GM13976 (cell line): ENCODE results near the gene PDS5A.
"Not testable (repeated sequence)": the region's sequence is repeated elsewhere in the genome, so short reads cannot be mapped to it uniquely, and the experiment has no call there.

Source experiments
- DNase-seq: peaks from one replicate; pipeline ENCODE4 v3.0.0; 2012; ENCODE audit warnings: low spot score
- CTCF ChIP-seq: IDR thresholded peaks from 2 replicates; pipeline ENCODE4 v1.5.1; 2012; ENCODE audit warnings: borderline replicate concordance, mild to moderate bottlenecking; ENCODE audit not compliant: insufficient read depth; ENCODE audit errors: extremely low read depth, missing control alignments, control extremely low read depth
- in situ Hi-C: fragments of 300-500 bp; cut with MboI; formaldehyde crosslinking; loops from one replicate; pipeline ENCODE4 v1.12.0; 2022; ENCODE audit warnings: low sequenced_read_pairs, mixed read lengths, inconsistent platforms; ENCODE audit not compliant: unreplicated experiment

Gene PDS5A

GRCh38 chr4:39998659-39999345, 21.1 kb upstream of the PDS5A start:
- in situ Hi-C loops: no loop called here
- TF ChIP-seq CTCF: no peak
- DNase-seq: no peak

GRCh38 chr4:39996811-39997210, 19.1 kb upstream of the PDS5A start:
- TF ChIP-seq CTCF: no peak
- no peak for DNase-seq
- in situ Hi-C loops: no loop called here

GRCh38 chr4:39994406-39994805, 16.7 kb upstream of the PDS5A start:
- TF ChIP-seq CTCF: no peak
- in situ Hi-C loops: no loop called here
- no peak for DNase-seq

- DNase-seq, in situ Hi-C loops: not testable (repeated sequence)
Observed at GRCh38 chr4:39989381-39989780, 11.7 kb upstream of the PDS5A start.

GRCh38 chr4:39987485-39987884, 9.8 kb upstream of the PDS5A start:
- in situ Hi-C loops: no loop called here
- DNase-seq: no peak
- TF ChIP-seq CTCF: no peak

GRCh38 chr4:39978904-39979303, 1.2 kb upstream of the PDS5A start:
- DNase-seq: no peak
- in situ Hi-C loops: loop anchor here (10.0 kb wide), 2 partner anchors 284 to 504 kb away; partner anchors contain the start of gene UBE2K
- no peak for TF ChIP-seq CTCF

- in situ Hi-C loops: loop anchor here (10.0 kb wide), 2 partner anchors 284 to 504 kb away; partner anchors contain the start of gene UBE2K
- TF ChIP-seq CTCF: no peak
- DNase-seq: no peak
Observed at GRCh38 chr4:39978378-39978775, 666 bp upstream of the PDS5A start.
